ENCODE measurements around the gene CAPZB. TPM values are rescaled to one million over a fixed set of nuclear protein-coding genes. Genes with fewer than 3 reads are reported as not detected.
A peak's percentile ranks its signal among the peaks of the same experiment; 100 is the strongest.

The CAPZB gene
- polyA plus RNA-seq, 1 of the 3 experiments (the other 2 are of a cell fraction): 122 TPM

GRCh38 chr1:19430121-19431068 lies 54.9 kb downstream of the CAPZB start:
- Histone ChIP-seq H3F3A (replicated peaks; ENCODE audit: insufficient read depth) (peaks cover 18% of the 10 kb centered on the region), H2AFZ (ENCODE audit: low read depth) (no peak overlapping the region), H3K79me2 (ENCODE audit: insufficient read depth) (peaks cover 98% of the 10 kb centered on the region), H3K4me3 (ENCODE audit: low read depth in 2 of 2, low read length in 1 of 2) (no peak overlapping the region; a peak in 1 of 4 replicates), H3K27ac (ENCODE audit: low read depth in 2 of 2, low read length in 1 of 2) (peak overlapping the region; percentile 67 to 75), H3K9me2 (no peaks in the 10 kb centered on the region), H3K4me1 (ENCODE audit: control insufficient read depth in 1 of 2, insufficient read depth in 2 of 2, low read depth in 1 of 2, low read length in 1 of 2) (peaks cover 44 to 62% of the 10 kb centered on the region in 2 experiments), H4K20me1 (ENCODE audit: insufficient read depth) (peaks cover 96% of the 10 kb centered on the region), H3K27me3 (ENCODE audit: insufficient read depth) (no peaks in the 10 kb centered on the region), H3K36me3 (replicated peaks in 1 of 2; ENCODE audit: control insufficient read depth in 1 of 2, insufficient read depth in 2 of 2, low read length in 1 of 2) (peaks cover 0 to 11% of the 10 kb centered on the region in 2 experiments), H3K9ac (peak overlapping the region; percentile 17; the same call in 1 of the 2 replicates), H3K9me3 (no peaks in the 10 kb centered on the region), H3K4me2 (peak overlapping the region; percentile 65)
- POLR2A ChIA-PET: no interaction called here
- 69% methylated on average over 15 of the region's 16 CpGs for WGBS (ENCODE audit: low lambda C conversion rate)
- TF ChIP-seq JUND (IDR thresholded peaks at IDR 0.05) (peak; percentile 72), PBX3 (IDR thresholded peaks at IDR 0.05) (peak; percentile 25; the same call in 1 of the 2 replicates), RXRA (IDR thresholded peaks at IDR 0.05; ENCODE audit: borderline replicate concordance, low read depth) (no peak), RCOR1 (IDR thresholded peaks at IDR 0.05; ENCODE audit: low read length) (no peak), RAD21 (IDR thresholded peaks at IDR 0.05; ENCODE audit: low read length) (no peak), FOXJ3 (CRISPR knock-in tag; IDR thresholded peaks at IDR 0.05) (no peak), ELF1 (IDR thresholded peaks at IDR 0.05) (peak; percentile 58; the same call in 1 of the 2 replicates), FOXM1 (IDR thresholded peaks at IDR 0.05; ENCODE audit: low read depth) (no peak), SIN3A (IDR thresholded peaks at IDR 0.05; ENCODE audit: borderline replicate concordance, low read depth, low read length) (peak; percentile 56; the same call in 1 of the 2 replicates), TEAD4 (IDR thresholded peaks at IDR 0.05; ENCODE audit: borderline replicate concordance, insufficient read depth) (no peak), IRF3 (IDR thresholded peaks at IDR 0.05; ENCODE audit: low read depth, low read length) (no peak), TCF12 (IDR thresholded peaks at IDR 0.05) (peak; percentile 68), NFIC (IDR thresholded peaks at IDR 0.05; ENCODE audit: borderline replicate concordance) (no peak), REST (IDR thresholded peaks at IDR 0.05; ENCODE audit: low read depth, low read length) (no peak), FOSL2 (IDR thresholded peaks at IDR 0.05; ENCODE audit: borderline replicate concordance, low read depth) (peak; percentile 91), MEF2A (IDR thresholded peaks at IDR 0.05; ENCODE audit: borderline replicate concordance, low read depth) (no peak), USF1 (IDR thresholded peaks at IDR 0.05; ENCODE audit: borderline replicate concordance, low read depth) (peak; percentile 22; the same call in 1 of the 2 replicates)
- no peak for DNase-seq
- CTCF ChIA-PET: interaction anchor here (1.2 to 1.6 kb wide), 3 partner anchors 12 to 19 kb away, joined by 3 to 4 read pairs (median 3); no protein-coding TSS in a partner anchor

Data from SK-N-SH (cell line).